ENCODE measurements around the gene KIZ.

DNA sequence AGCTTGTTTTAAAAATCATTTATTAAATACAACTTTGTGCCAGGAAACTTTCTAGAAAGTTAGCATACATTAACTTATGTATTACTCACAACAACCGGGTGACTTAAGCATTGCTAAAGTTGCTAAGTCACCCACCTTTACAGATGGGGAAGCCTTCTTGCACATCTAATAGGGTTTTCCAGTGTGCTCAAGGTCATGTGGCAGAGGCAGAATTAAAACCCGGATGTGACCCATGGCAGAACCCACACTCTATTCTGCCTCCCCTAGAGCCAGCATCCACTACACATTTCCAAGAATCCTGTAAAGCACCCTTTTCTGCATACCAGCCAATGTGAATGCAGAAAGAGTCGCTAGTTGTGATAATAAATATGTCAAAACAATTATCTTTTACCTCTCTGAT is 33.1 kb upstream of the KIZ start:
- TF ChIP-seq EZH2 (IDR thresholded peaks at IDR 0.05; ENCODE audit: borderline replicate concordance) (no peak), EZH2phosphoT487 (IDR thresholded peaks at IDR 0.05; ENCODE audit: low read depth, severe bottlenecking, unreplicated experiment) (no peak)
- TF ChIP-seq, protein P1, sequence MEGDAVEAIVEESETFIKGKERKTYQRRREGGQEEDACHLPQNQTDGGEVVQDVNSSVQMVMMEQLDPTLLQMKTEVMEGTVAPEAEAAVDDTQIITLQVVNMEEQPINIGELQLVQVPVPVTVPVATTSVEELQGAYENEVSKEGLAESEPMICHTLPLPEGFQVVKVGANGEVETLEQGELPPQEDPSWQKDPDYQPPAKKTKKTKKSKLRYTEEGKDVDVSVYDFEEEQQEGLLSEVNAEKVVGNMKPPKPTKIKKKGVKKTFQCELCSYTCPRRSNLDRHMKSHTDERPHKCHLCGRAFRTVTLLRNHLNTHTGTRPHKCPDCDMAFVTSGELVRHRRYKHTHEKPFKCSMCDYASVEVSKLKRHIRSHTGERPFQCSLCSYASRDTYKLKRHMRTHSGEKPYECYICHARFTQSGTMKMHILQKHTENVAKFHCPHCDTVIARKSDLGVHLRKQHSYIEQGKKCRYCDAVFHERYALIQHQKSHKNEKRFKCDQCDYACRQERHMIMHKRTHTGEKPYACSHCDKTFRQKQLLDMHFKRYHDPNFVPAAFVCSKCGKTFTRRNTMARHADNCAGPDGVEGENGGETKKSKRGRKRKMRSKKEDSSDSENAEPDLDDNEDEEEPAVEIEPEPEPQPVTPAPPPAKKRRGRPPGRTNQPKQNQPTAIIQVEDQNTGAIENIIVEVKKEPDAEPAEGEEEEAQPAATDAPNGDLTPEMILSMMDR (IDR thresholded peaks at IDR 0.05; ENCODE audit: poor library complexity): no peak
